GM23248 (cell line): ENCODE measurements around the gene PAPPA2.

Experiments
- EZH2 ChIP-seq: fragments of 200-600 bp; sonication (generic); IDR thresholded peaks from 2 replicates; pipeline ENCODE4 v1.6.1; 2018; ENCODE audit warnings: antibody characterized with exemption, mild to moderate bottlenecking; ENCODE audit not compliant: insufficient read depth, poor library complexity, severe bottlenecking
- EZH2phosphoT487 ChIP-seq: fragments of 200-600 bp; sonication (generic); IDR thresholded peaks from 2 replicates; pipeline ENCODE4 v1.6.1; 2018; ENCODE audit warnings: antibody characterized with exemption, moderate library complexity, mild to moderate bottlenecking, low read depth; ENCODE audit not compliant: insufficient read depth

DNA sequence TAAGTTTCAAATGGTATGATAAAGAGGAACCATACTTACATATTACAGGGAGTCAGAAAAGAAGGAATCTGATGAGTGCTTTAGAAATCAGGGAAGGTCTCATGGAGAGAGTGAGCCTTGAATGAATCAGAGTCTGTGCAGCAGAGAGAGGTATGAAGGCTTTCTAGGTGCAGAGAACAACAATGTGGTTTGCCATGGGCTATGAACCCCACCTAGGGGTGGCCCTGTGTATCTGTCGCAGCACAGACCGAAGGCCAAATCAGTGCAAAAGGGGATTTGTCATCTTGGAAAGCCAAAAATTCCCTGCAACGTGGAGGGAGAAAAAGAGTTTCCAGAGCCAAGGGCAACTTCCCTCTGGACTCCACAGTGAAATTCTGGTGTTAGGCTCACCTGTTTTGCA lies 3.5 kb downstream of the PAPPA2 start:
- TF ChIP-seq EZH2 (no peak), EZH2phosphoT487 (no peak)
